HG03108 (cell line): Measurements from ENCODE around the gene IL1RN.

Source experiments
- ATAC-seq: cut with Tn5 transposase; IDR thresholded peaks from one replicate; pipeline ENCODE4 v1.9.1; 2021; ENCODE audit warnings: moderate library complexity; ENCODE audit not compliant: unreplicated experiment

The IL1RN gene

GRCh38 chr2:113149553-113150257, 22.3 kb downstream of the IL1RN start:
- no peak for ATAC-seq

DNA sequence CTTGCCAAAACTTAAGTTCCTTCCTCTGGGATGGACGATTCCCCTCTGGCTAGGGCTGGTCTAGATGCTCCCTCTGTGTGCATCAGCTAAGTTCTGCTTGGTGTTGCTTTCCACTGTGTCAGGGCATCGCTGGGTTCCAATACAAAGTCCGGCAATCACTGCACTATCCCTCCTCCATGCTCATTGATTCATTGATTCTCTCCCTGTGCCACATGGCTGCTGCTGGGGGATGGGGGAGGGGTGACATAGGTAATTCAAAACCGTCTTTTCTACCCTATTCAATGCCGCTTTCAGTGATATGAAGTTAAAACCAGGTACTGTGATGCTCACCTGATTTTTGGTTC, 22.8 kb downstream of the IL1RN start:
- no peak for ATAC-seq

DNA sequence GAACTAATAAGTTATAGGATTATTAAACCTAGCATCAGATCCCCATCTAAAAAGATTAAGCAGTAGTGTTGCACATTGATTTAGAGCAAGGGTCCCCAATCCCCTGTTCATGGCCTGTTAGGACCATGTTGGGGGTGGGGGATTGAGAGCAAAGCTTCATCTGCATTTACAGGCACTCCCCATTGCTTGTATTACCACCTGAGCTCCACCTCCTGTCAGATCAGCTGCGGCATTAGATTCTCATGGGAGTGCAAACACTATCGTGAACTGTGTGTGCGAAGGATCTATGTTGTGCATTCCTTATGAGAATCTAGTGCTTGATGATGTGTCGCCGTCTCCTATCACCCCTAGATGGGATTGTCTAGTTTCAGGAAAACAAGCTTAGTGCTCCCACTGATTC, 27.9 kb downstream of the IL1RN start:
- ATAC-seq, result no peak

DNA sequence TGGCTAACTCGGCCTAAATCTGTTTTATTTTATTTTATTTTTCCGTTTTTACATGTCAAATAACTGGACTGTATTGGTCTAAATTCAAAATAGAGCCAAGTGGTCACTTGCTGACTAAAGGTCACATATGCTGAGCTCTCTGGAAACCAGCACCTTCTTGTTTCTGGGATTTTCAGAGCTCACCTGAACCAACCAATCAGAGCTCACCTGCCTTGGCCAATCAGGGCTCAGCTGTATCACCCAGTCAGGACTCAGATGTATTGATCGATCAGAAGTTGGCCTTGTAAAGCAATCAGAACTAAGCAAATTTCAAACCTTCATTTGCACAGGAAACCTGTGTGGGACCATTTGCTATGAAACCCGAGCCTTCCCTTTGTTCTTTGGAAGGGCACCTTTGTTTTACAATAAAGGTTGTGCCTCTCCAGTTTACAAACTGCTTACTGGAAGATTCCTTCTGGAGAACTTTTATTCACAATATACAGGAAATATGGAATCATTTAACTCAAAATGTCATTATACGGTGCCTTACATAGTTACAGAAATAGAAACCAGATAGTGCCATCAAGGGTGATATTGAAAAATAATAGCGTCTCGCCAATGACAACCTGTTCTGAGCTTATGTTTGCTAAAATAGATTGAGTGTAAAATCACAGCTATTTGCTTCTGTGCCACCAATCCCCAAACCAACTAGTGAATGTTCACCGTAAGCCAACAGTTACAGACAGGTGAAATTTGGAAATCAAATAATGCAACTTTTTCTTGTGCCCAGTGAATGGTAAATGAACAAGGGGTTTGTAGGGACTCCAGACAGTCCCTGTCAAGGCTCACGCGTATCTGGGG, 29.1 kb downstream of the IL1RN start:
- ATAC-seq, result no peak

- peak; percentile 59 for ATAC-seq
Measured at GRCh38 chr2:113157118-113157896, 29.9 kb downstream of the IL1RN start.

DNA sequence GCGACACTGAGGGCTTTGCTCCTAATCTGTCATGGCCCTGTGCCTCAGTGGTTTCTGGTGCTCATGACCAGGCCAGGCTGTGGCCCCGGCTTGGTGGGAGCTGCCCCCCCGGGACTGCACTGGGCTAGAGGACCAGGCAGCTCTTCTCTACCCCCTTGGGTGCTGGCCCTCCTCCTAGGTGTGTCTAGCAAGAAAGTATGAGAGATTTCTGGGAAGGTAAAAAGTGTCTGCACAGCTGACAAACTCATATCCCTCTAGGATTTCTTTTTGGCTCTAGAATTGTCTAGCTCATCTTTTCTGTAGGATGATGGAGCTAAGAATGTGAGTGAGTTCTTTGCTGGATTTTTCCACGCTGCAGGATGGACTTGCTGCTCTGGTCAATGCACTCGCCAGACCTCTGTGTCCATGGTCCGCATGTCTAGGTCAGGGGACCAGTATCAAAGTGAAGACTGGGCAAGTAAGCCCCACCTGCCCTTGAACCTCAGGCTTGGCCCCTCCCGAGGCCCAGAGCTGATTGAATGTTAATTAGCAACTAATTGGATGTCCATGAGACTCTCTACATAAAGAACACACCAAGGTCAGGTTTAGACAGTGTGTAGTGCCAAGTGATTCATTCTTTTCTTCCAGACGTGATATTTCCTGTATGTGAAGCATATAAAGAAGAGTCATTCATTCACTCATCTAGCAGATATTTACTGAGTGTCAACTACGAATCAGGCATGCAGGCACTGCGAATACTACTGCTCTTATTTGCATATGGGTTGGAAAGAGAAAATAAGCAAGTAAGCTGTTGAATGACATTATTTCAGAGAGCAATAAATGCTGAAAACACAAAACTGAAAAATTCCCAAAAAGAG, 30.7 kb downstream of the IL1RN start:
- ATAC-seq, result no peak

- no peak for ATAC-seq
Measured at GRCh38 chr2:113158884-113159553, 31.6 kb downstream of the IL1RN start.

DNA sequence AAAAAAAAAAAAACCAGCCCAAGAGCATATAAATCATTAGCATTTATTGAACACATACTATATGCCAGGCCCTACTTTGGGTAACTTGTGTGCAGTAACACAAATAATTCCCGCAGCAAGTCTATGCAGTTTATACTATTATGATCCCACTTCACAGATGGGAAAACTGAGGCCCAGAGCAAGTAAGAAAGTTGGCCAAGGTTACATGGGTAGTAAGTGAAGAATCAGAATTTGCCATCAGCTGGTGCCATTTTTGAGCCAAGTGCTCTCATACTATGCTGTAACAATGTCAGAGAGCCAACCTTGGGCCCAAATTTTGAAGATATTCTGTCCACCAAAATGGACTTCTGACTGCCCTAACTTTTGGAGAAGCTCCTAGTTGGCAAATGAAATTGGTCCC, 32.9 kb downstream of the IL1RN start:
- no peak for ATAC-seq

DNA sequence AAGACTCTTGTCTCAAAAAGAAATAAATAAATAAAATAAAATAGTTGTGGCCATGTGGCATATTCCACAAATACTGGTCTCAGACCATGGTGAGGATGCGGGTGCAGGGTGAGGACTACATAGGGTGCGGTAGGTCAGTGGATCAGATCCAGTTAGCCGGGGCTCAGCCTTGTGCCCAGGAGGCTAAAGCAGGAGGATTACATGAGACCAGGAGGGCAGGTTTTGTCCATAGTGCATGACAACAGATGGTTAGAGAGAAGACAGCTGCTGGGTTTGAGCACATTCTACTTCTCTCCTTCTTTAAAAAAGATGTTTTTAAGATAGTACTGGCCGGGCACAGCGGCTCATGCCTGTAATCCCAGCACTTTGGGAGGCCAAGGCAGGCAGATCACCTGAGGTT, 33.6 kb downstream of the IL1RN start:
- ATAC-seq, result no peak

GRCh38 chr2:113162173-113162572, 34.8 kb downstream of the IL1RN start:
- ATAC-seq, result no peak

- ATAC-seq, result no peak
Measured at GRCh38 chr2:113162869-113163268, 35.5 kb downstream of the IL1RN start.

GRCh38 chr2:113164215-113164929, 37.0 kb downstream of the IL1RN start:
- no peak for ATAC-seq

DNA sequence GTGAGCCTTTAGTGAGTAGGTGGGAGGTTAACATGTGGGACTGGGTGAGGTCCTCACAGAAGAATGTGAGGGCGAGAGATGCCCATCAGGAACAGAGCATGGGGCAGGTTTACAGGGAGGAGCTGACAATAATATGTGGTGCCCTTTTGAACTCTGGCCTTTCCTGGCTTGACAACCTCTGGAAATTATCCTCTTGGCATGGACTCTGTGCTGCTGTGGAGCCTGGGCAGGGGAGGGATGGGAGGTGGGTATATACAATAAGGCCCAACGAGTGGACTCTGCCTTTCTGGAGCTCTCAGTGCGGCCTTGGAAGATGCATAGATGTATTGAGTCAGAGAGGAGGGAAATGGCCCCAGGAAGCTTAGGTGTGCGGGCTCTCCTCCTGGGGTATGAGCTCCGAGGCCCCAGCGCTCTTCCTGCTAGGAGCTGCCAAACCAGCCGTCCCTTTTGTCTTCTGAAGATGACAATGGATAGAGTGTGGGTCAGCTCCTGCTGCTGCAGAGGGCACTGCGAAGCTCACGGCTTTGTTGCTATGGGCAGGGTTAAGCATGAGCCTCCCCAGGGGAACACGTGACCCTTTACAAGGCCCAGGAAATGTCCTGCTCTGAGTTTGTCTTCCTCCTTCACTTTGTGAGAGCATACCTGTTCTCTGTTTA, 37.7 kb downstream of the IL1RN start:
- no peak for ATAC-seq

- ATAC-seq, result no peak
Measured at GRCh38 chr2:113166187-113166645, 38.8 kb downstream of the IL1RN start.

DNA sequence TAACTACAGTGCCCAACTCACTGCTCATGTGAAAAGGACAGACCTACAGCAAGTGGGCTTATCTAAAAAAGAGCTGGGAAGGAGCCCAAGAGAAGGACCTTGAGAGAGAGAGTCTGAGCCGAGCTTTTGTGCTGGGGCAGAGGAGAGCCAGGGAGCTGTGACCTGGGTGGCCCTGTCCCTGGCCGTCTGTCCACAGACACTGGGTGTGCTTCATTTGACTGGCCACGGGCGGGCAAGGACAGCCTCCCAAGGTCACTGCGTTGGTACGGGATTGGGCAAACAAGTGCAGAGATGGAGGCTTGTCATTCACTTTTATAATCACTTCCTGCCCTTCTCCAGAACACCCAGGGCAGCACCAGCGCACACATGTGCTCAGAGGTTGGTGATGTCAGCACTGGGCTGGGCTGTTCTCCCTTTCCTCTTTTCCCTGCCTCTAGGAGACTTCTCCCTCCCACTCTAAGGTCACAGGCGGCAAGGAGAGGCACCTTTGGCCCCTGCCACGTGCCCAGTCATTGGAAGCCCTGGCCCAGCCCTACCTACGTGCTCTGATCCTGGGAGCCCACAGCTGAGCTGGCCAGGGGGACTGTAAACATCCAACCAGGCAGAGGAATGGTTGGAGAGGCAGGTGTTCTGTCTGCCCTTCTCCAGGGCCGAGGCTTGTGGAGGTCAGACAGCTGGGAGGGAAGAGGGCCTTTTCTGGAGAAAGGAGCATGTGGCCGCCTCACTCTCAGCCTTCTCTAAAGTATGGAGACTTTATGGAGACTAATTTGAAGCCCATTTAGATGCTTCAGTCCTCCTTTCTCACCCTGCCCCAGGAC, 39.9 kb downstream of the IL1RN start:
- ATAC-seq, result no peak

DNA sequence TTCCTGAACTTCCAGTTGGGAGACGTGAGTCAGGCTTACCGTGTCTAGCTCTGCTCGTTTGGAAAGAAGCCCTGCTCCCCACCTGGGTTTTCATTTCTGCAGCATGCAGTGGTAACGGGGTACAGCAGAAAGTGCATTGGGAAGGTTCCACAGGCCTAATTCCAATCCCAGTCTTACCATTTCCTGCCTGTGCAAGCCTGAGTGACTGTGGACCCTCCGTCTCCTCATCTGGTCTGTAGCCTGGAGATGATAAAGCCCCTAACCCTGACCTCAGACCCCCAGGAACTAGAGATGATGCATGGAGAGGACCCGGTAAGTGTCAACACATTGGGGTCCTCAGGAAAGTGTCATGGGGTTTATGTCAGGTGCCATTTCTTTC, 40.6 kb downstream of the IL1RN start:
- no peak for ATAC-seq

GRCh38 chr2:113169002-113169530, 41.7 kb downstream of the IL1RN start:
- ATAC-seq, result no peak

- ATAC-seq, result no peak
Measured at GRCh38 chr2:113169586-113169985, 42.2 kb downstream of the IL1RN start.
